SK-N-SH treated with all-trans-retinoic acid at 6 μM for 48 hours (cell line): ENCODE results near the gene TMEM87A.

Source experiments
- ESRRG ChIP-seq: fragments of 250-450 bp; sonication (Bioruptor Pico); IDR thresholded peaks from 2 replicates; pipeline ENCODE4 v1.6.1; 2021; ENCODE audit warnings: mild to moderate bottlenecking
- GLIS3 ChIP-seq: fragments of 250-450 bp; sonication (Bioruptor Pico); IDR thresholded peaks from 2 replicates; pipeline ENCODE4 v1.5.0; 2020; ENCODE audit warnings: mild to moderate bottlenecking, moderate library complexity
- PATZ1 ChIP-seq: fragments of 250-450 bp; sonication (Bioruptor Pico); IDR thresholded peaks from 2 replicates; pipeline ENCODE4 v1.8.0; 2020; ENCODE audit warnings: mild to moderate bottlenecking, moderate library complexity, borderline replicate concordance
- TOX ChIP-seq: fragments of 250-450 bp; sonication (Bioruptor Pico); IDR thresholded peaks from 2 replicates; pipeline ENCODE4 v1.8.0; 2021; ENCODE audit warnings: mild to moderate bottlenecking, moderate library complexity, borderline replicate concordance
- ZFP30 ChIP-seq: fragments of 450-650 bp; formaldehyde crosslinking; IDR thresholded peaks from 2 replicates; pipeline ENCODE4 v1.5.0; 2022; ENCODE audit warnings: mild to moderate bottlenecking, moderate library complexity
- ZNF70 ChIP-seq: fragments of 450-650 bp; formaldehyde crosslinking; IDR thresholded peaks from 2 replicates; pipeline ENCODE4 v1.5.0; 2020; ENCODE audit warnings: mild to moderate bottlenecking, moderate library complexity
- TF ChIP-seq, protein P1 (sequence below): fragments of 250-450 bp; sonication (Bioruptor Pico); IDR thresholded peaks from 2 replicates; pipeline ENCODE4 v1.5.1; 2020; ENCODE audit warnings: low read depth, mild to moderate bottlenecking, moderate library complexity

- TF ChIP-seq TOX (CRISPR knock-in tag), result no peak
- no peak for TF ChIP-seq PATZ1 (CRISPR knock-in tag)
- TF ChIP-seq GLIS3 (CRISPR knock-in tag), result no peak
- TF ChIP-seq ZFP30, result no peak
- no peak for TF ChIP-seq ESRRG (CRISPR knock-in tag)
- TF ChIP-seq ZNF70 (CRISPR knock-in tag), result no peak
- TF ChIP-seq, protein P1, sequence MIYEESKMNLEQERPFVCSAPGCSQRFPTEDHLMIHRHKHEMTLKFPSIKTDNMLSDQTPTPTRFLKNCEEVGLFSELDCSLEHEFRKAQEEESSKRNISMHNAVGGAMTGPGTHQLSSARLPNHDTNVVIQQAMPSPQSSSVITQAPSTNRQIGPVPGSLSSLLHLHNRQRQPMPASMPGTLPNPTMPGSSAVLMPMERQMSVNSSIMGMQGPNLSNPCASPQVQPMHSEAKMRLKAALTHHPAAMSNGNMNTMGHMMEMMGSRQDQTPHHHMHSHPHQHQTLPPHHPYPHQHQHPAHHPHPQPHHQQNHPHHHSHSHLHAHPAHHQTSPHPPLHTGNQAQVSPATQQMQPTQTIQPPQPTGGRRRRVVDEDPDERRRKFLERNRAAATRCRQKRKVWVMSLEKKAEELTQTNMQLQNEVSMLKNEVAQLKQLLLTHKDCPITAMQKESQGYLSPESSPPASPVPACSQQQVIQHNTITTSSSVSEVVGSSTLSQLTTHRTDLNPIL (CRISPR knock-in tag), result no peak
These were observed 868 bp upstream of the TMEM87A start for GRCh38 chr15:42273900-42274701.
